ENCODE data around the gene HTR3D.

DNA sequence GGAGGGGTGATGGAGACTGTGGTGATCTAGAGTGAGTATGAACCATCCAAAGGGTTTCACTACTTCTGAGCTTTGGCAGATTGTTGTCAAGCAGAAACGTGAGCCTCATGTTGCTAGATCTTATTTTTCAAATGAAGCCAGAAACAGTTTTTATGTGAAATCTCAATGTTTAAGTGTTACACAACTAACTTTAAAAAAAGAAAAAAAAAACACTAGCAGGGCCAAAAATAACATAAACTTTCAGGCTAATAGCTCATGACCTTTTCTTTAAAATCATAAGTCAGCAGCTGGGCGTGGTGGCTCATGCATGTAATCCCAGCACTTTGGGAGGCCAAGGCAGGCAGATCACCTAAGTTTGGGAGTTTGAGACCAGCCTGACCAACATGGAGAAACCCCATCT is 2.1 kb upstream of the HTR3D start:
- TF ChIP-seq TAF1 (IDR thresholded peaks at IDR 0.05; ENCODE audit: borderline replicate concordance, low read depth, low read length) (no peak), POLR2A (IDR thresholded peaks at IDR 0.05; ENCODE audit: low read depth, low read length) (no peak), POLR2AphosphoS5 (IDR thresholded peaks at IDR 0.05; ENCODE audit: low read depth, low read length) (no peak)

Measured in GM12892 (cell line).